ENCODE data around the gene DNMT3B. TPM values are rescaled to one million over a fixed set of nuclear protein-coding genes. Genes with fewer than 3 reads are reported as not detected.
A peak's percentile ranks its signal among the peaks of the same experiment; 100 is the strongest.

DNMT3B gene
- polyA plus RNA-seq, 1 donor (not counting 4 experiments of a cell fraction or from before 2014, with no cell fraction given) = 1.1 TPM

GRCh38 chr20:32756156-32756555 lies 6.0 kb upstream of the DNMT3B start:
- Histone ChIP-seq H3K27ac (ENCODE audit: control insufficient read depth, insufficient read depth, low read length) (no peak overlapping the region), H3K4me2 (ENCODE audit: control insufficient read depth, extremely low read depth, insufficient read depth, low read depth, low read length) (no peak overlapping the region), H3K27me3 (ENCODE audit: control insufficient read depth, extremely low read depth, insufficient read depth, low read length) (no peaks in the 10 kb centered on the region), H3K4me3 (ENCODE audit: control insufficient read depth in 2 of 3, extremely low read depth in 1 of 3, insufficient read depth in 2 of 3, low read depth in 1 of 3, low read length in 3 of 3) (no peak overlapping the region), H3K79me2 (ENCODE audit: control insufficient read depth, insufficient read depth, low read length) (no peaks in the 10 kb centered on the region), H2AFZ (ENCODE audit: control insufficient read depth, low read length) (no peak overlapping the region), H3K9ac (ENCODE audit: control insufficient read depth, extremely low read depth, insufficient read depth, low read length) (no peak overlapping the region), H3K36me3 (ENCODE audit: control insufficient read depth in 2 of 2, extremely low read depth in 1 of 2, insufficient read depth in 2 of 2, low read length in 2 of 2) (no peaks in the 10 kb centered on the region), H3K9me3 (ENCODE audit: control insufficient read depth, low read depth, low read length) (no peaks in the 10 kb centered on the region), H3K9me1 (ENCODE audit: control insufficient read depth, extremely low read depth, insufficient read depth, low read length) (no peaks in the 10 kb centered on the region), H4K20me1 (ENCODE audit: control insufficient read depth, extremely low read depth, insufficient read depth, low read length) (no peaks in the 10 kb centered on the region), H3K4me1 (ENCODE audit: control insufficient read depth, extremely low read depth, insufficient read depth, low read length) (peaks cover 19% of the 10 kb centered on the region)
- DNase-seq (ENCODE audit: low read depth, low spot score) (no peak), FAIRE-seq (no peak)
- no peak for TF ChIP-seq EZH2 (IDR thresholded peaks at IDR 0.05; ENCODE audit: low read length)
- no peak for TF ChIP-seq CTCF (optimal IDR thresholded peaks at IDR 0.05 in 1 of 3, IDR thresholded peaks at IDR 0.05 in 1 of 3, conservative IDR thresholded peaks at IDR 0.05 in 1 of 3; ENCODE audit: extremely low read depth in 1 of 3, insufficient read depth in 2 of 3, low read length in 3 of 3)
- dilution Hi-C loops (cut with MboI; ENCODE audit: extremely low pct_ligation_motif_present, low sequenced_read_pairs) = no loop called here

GRCh38 chr20:32761417-32761830 lies 761 bp upstream of the DNMT3B start:
- Histone ChIP-seq H3K9me3 (ENCODE audit: control insufficient read depth, low read depth, low read length) (no peaks in the 10 kb centered on the region), H3K9ac (ENCODE audit: control insufficient read depth, extremely low read depth, insufficient read depth, low read length) (peak overlapping the region; percentile 18), H3K27ac (ENCODE audit: control insufficient read depth, insufficient read depth, low read length) (no peak overlapping the region), H3K36me3 (ENCODE audit: control insufficient read depth in 2 of 2, extremely low read depth in 1 of 2, insufficient read depth in 2 of 2, low read length in 2 of 2) (no peaks in the 10 kb centered on the region), H3K4me3 (ENCODE audit: control insufficient read depth in 2 of 3, extremely low read depth in 1 of 3, insufficient read depth in 2 of 3, low read depth in 1 of 3, low read length in 3 of 3) (peak overlapping the region; percentile 23 to 70 (median 43)), H3K4me2 (ENCODE audit: control insufficient read depth, extremely low read depth, insufficient read depth, low read depth, low read length) (peak overlapping the region; percentile 29), H3K79me2 (ENCODE audit: control insufficient read depth, insufficient read depth, low read length) (no peaks in the 10 kb centered on the region), H4K20me1 (ENCODE audit: control insufficient read depth, extremely low read depth, insufficient read depth, low read length) (no peaks in the 10 kb centered on the region), H3K4me1 (ENCODE audit: control insufficient read depth, extremely low read depth, insufficient read depth, low read length) (peaks cover 3% of the 10 kb centered on the region), H2AFZ (ENCODE audit: control insufficient read depth, low read length) (peak overlapping the region; percentile 24), H3K27me3 (ENCODE audit: control insufficient read depth, extremely low read depth, insufficient read depth, low read length) (no peaks in the 10 kb centered on the region), H3K9me1 (ENCODE audit: control insufficient read depth, extremely low read depth, insufficient read depth, low read length) (no peaks in the 10 kb centered on the region)
- dilution Hi-C loops (cut with MboI; ENCODE audit: extremely low pct_ligation_motif_present, low sequenced_read_pairs) = no loop called here
- FAIRE-seq = no peak
- TF ChIP-seq EZH2 (IDR thresholded peaks at IDR 0.05; ENCODE audit: low read length) = no peak
- no peak for TF ChIP-seq CTCF (optimal IDR thresholded peaks at IDR 0.05 in 1 of 3, IDR thresholded peaks at IDR 0.05 in 1 of 3, conservative IDR thresholded peaks at IDR 0.05 in 1 of 3; ENCODE audit: extremely low read depth in 1 of 3, insufficient read depth in 2 of 3, low read length in 3 of 3)
- DNase-seq (ENCODE audit: low read depth, low spot score) = no peak
